HepG2 (cell line): ENCODE results near the gene NOX3. TPM values are rescaled to one million over a fixed set of nuclear protein-coding genes. Genes with fewer than 3 reads are reported as not detected.

ENCODE experiments used
- ATAC-seq: fragments of 200-7000 bp; cut with Tn5 transposase; 3 replicates; pipeline ENCODE4 v1.9.1; 2020; ENCODE audit warnings: mild to moderate bottlenecking, moderate library complexity
- BruUV-seq: library from RNA; stranded (reverse); fragments of 400-500 nt; replicated peaks from 2 replicates; lab custom pipeline; 2021; lab: Mats Ljungman, UMichigan
- CTCF ChIA-PET: fragments of 300-600 bp; formaldehyde crosslinking; extraction: SDS; loops from one replicate; lab custom pipeline; 2021; ENCODE audit warnings: low total read pairs, inconsistent platforms, low intra/inter-chr PET ratio; lab: Yijun Ruan, JAX
- POLR2A ChIA-PET: fragments of 350-600 bp; sonication (Branson Sonifier 250); formaldehyde crosslinking; loops from one replicate; lab custom pipeline; 2020; ENCODE audit warnings: antibody characterized with exemption, inconsistent platforms; lab: Yijun Ruan, JAX
- DNase-seq: peaks from one replicate; pipeline ENCODE4 v3.0.0-alpha.2; 2015; ENCODE audit warnings: low spot score
- FAIRE-seq: peaks from 3 replicates; lab custom pipeline; 2011; peaks lifted over from hg19 to GRCh38; lab: Jason Lieb, UNC
- H2AFZ ChIP-seq: one replicate; pipeline ENCODE4 v1.6.1; 2011; ENCODE audit warnings: low read length, inconsistent platforms
- H3K27ac ChIP-seq: fragments of 300-600 bp; 3 replicates; pipeline ENCODE4 v1.8.0; 2011; ENCODE audit warnings: mixed run types, mild to moderate bottlenecking, mixed read lengths, low read length, inconsistent platforms; ENCODE audit not compliant: insufficient read depth; ENCODE audit errors: extremely low read length
- H3K27me3 ChIP-seq, 2 experiments: fragments of 200-600 bp in 1 of 2; 2 replicates in 1 of 2; 3 replicates in 1 of 2; pipeline versions ENCODE4 v1.6.0 to v1.8.0; 2011; ENCODE audit warnings: low read length in 2 of 2, mild to moderate bottlenecking in 2 of 2, moderate library complexity in 2 of 2, inconsistent platforms in 1 of 2; ENCODE audit not compliant: insufficient read depth in 2 of 2, control insufficient read depth in 1 of 2
- H3K36me3 ChIP-seq, 2 experiments: fragments of 200-600 bp in 1 of 2; replicated peaks in 1 of 2; 2 replicates in 1 of 2; 3 replicates in 1 of 2; pipeline versions ENCODE4 v1.5.1 to v1.8.0; 2011; ENCODE audit warnings: low read length in 2 of 2, inconsistent platforms in 1 of 2; ENCODE audit not compliant: insufficient read depth in 2 of 2, control insufficient read depth in 1 of 2
- H3K4me1 ChIP-seq: 2 replicates; pipeline ENCODE4 v1.5.1; 2012; ENCODE audit warnings: low read length, inconsistent platforms; ENCODE audit not compliant: insufficient read depth
- H3K4me2 ChIP-seq: 2 replicates; pipeline ENCODE4 v1.6.0; 2011; ENCODE audit warnings: low read depth, low read length, inconsistent platforms
- H3K4me3 ChIP-seq, 3 experiments: fragments of 200-600 bp in 1 of 3; sonication (generic), shearing (Covaris generic) in 1 of 3; replicated peaks in 1 of 3; 2 replicates each; pipeline ENCODE4 v1.5.1; 2011 to 2016; ENCODE audit warnings: low read length in 3 of 3, inconsistent platforms in 2 of 3, low read depth in 2 of 3, mild to moderate bottlenecking in 2 of 3, control low read depth in 1 of 3, mixed read lengths in 1 of 3; ENCODE audit not compliant: insufficient read depth in 1 of 3
- H3K79me2 ChIP-seq: one replicate; pipeline ENCODE4 v1.6.1; 2011; ENCODE audit warnings: low read length, inconsistent platforms; ENCODE audit not compliant: insufficient read depth
- H3K9ac ChIP-seq: 2 replicates; pipeline ENCODE4 v1.6.0; 2011; ENCODE audit warnings: mild to moderate bottlenecking, low read depth, low read length, inconsistent platforms; ENCODE audit not compliant: insufficient read depth
- H3K9me3 ChIP-seq: 2 replicates; pipeline ENCODE4 v1.5.1; 2012; ENCODE audit warnings: mild to moderate bottlenecking, low read length
- H4K20me1 ChIP-seq: 2 replicates; pipeline ENCODE4 v1.6.0; 2011; ENCODE audit warnings: inconsistent platforms, mild to moderate bottlenecking, low read length, moderate library complexity; ENCODE audit not compliant: insufficient read depth
- ARNT ChIP-seq: fragments of 450-650 bp; IDR thresholded peaks from 2 replicates; pipeline ENCODE4 v1.6.1; 2017
- ATF3 ChIP-seq: sonication (generic); formaldehyde crosslinking; IDR thresholded peaks from 2 replicates; pipeline ENCODE4 v1.4.0; 2020; ENCODE audit warnings: missing genetic modification reagents
- CEBPG ChIP-seq: IDR thresholded peaks from 2 replicates; pipeline ENCODE4 v1.6.1; 2016
- EEA1 ChIP-seq: sonication (generic); formaldehyde crosslinking; IDR thresholded peaks from 2 replicates; pipeline ENCODE4 v1.5.1; 2020; ENCODE audit warnings: mild to moderate bottlenecking, missing genetic modification reagents, borderline replicate concordance
- HNRNPK ChIP-seq: fragments of 200-400 bp; formaldehyde crosslinking; IDR thresholded peaks from 2 replicates; pipeline ENCODE4 v1.6.1; 2018; ENCODE audit warnings: low read length, low read depth, moderate library complexity, mild to moderate bottlenecking; ENCODE audit not compliant: poor library complexity, severe bottlenecking
- LCORL ChIP-seq, 2 experiments: fragments of 450-650 bp in 1 of 2; sonication (generic) in 1 of 2; formaldehyde crosslinking in 1 of 2; IDR thresholded peaks; 2 replicates each; pipeline versions ENCODE4 v1.5.0 to v1.6.1; 2017 to 2020; ENCODE audit warnings: antibody characterized with exemption in 1 of 2, missing genetic modification reagents in 1 of 2
- ZBTB8A ChIP-seq: sonication (generic); formaldehyde crosslinking; IDR thresholded peaks from 2 replicates; pipeline ENCODE4 v1.4.0; 2020; ENCODE audit warnings: mild to moderate bottlenecking, low read depth, missing genetic modification reagents, borderline replicate concordance
- ZNF256 ChIP-seq: sonication (generic); formaldehyde crosslinking; conservative IDR thresholded peaks from 2 replicates; pipeline ENCODE4 v1.4.0; 2020; ENCODE audit warnings: missing genetic modification reagents
- ZNF512 ChIP-seq: sonication (generic); formaldehyde crosslinking; IDR thresholded peaks from 2 replicates; pipeline ENCODE4 v1.4.0; 2020; ENCODE audit warnings: mild to moderate bottlenecking, missing genetic modification reagents
- ZNF512B ChIP-seq: sonication (generic); formaldehyde crosslinking; IDR thresholded peaks from 2 replicates; pipeline ENCODE4 v1.5.1; 2020; ENCODE audit warnings: missing genetic modification reagents, mild to moderate bottlenecking, borderline replicate concordance
- ZSCAN5A ChIP-seq: sonication (generic); formaldehyde crosslinking; IDR thresholded peaks from 2 replicates; pipeline ENCODE4 v1.8.0; 2022; ENCODE audit warnings: mild to moderate bottlenecking, missing genetic modification reagents, borderline replicate concordance
- WGBS: methylation state at CpG from one replicate; pipeline ENCODE4 v1.1.6; 2017; ENCODE audit warnings: low lambda C conversion rate; 5-methylcytosine and 5-hydroxymethylcytosine counted together
- in situ Hi-C: cut with HindIII; loops from 2 replicates; pipeline ENCODE4 v1.10.0; 2017; ENCODE audit warnings: low pct_unique_long_range_greater_than_20kb; ENCODE audit not compliant: extremely low pct_ligation_motif_present
- intact Hi-C: fragments of 100-400 bp; cut with micrococcal nuclease; formaldehyde crosslinking; loops from one replicate; pipeline ENCODE4 v1.10.0; 2022; ENCODE audit not compliant: unreplicated experiment
- polyA plus RNA-seq, 8 experiments: library from polyadenylated mRNA; depleted of rRNA in 3 of 8; stranded (reverse) in 7 of 8; unstranded in 1 of 8; fragments of >200 nt; fragmentation: Illumina TruSeq in 4 of 8; extraction: Trizol in 4 of 8; gene quantifications; 2 replicates each; pipeline versions ENCODE4 v1.2.1 to v1.2.3, GENCODE V29; 2011 to 2016; ENCODE audit warnings: low read depth in 4 of 8, missing spikeins in 1 of 8, mixed read lengths in 1 of 8; ENCODE audit not compliant: insufficient read depth in 1 of 8
- total RNA-seq, 5 experiments: library from RNA; depleted of rRNA; stranded (reverse); fragments of >200 nt; fragmentation: Illumina TruSeq; extraction: Trizol; gene quantifications; 2 replicates each; pipeline ENCODE4 v1.2.3, GENCODE V29; 2016; ENCODE audit warnings: low read depth in 1 of 5

The NOX3 gene
- total and polyA plus RNA-seq, 2 of the 13 experiments (the other 11 are each of a cell fraction or from before 2014, with no cell fraction given): 0.09 to 0.18 TPM

GRCh38 chr6:155419161-155419560 is 36.5 kb downstream of the NOX3 start (continued):
- TF ChIP-seq LCORL (IDR thresholded peaks at IDR 0.05) (no peak), LCORL (CRISPR knock-in tag; IDR thresholded peaks at IDR 0.05) (no peak), ZBTB8A (CRISPR knock-in tag) (no peak), ZSCAN5A (CRISPR knock-in tag) (no peak), ATF3 (CRISPR knock-in tag) (no peak), EEA1 (CRISPR knock-in tag) (no peak), ZNF256 (CRISPR knock-in tag) (no peak), ARNT (no peak)
- TF ChIP-seq, all 625 proteins: peak for 0

DNA sequence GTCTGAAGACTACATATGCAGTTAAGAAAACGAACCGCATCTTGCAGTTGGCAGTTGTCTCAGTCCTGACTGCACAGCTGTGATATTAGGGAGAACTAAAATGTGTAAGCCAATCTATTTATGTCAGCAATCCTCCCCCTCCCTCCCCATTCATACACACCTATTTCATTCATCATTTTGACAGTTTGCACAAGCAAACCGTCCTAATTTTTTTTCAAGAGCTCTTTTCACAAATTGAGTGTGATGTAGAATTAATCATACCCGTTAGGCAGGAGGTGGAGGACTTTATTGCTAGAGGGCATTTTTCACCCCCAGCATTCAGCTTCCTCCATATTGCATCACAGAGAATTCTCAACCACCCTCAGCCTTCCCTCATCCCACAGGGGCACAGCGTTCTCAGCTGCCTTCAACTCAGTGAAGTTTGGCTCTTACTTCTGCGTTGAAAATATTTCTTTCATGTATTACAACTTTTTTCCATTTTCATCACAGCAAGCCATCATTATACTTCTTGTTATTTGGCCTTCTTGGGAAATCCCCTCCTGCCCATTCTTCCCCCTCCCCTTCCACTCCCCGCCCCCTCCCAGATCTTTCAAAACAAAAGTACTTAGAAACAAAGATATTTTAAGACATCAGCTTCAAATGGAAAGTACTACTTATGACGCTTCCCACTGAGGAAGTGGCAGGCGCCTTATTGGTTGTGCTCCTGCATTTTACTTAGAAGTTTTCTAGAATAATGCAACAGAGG is 37.5 kb downstream of the NOX3 start:
- WGBS: 97% methylated on average over 9 of the region's 9 CpGs
- Histone ChIP-seq H4K20me1 (no peaks in the 10 kb centered on the region), H2AFZ (no peak overlapping the region), H3K4me3 (no peak overlapping the region), H3K79me2 (no peaks in the 10 kb centered on the region), H3K27ac (no peak overlapping the region), H3K36me3 (no peaks in the 10 kb centered on the region), H3K9me3 (no peaks in the 10 kb centered on the region), H3K4me2 (no peak overlapping the region), H3K27me3 (no peaks in the 10 kb centered on the region), H3K9ac (no peak overlapping the region), H3K4me1 (peaks cover 55% of the 10 kb centered on the region)
- CTCF ChIA-PET: no interaction called here
- BruUV-seq: no TSS peak
- ATAC-seq (no peak), FAIRE-seq (no peak)
- POLR2A ChIA-PET: no interaction called here
- peak; percentile 7; the same call in 1 of the 2 replicates for TF ChIP-seq CEBPG (CRISPR knock-in tag)
- peak; percentile 42 for TF ChIP-seq HNRNPK
- no peak for TF ChIP-seq ZNF512B (CRISPR knock-in tag)
- no peak for TF ChIP-seq ZNF512 (CRISPR knock-in tag)
- TF ChIP-seq, all 625 proteins: peak for 2
- in situ Hi-C loops (no loop called here), intact Hi-C loops (no loop called here)
- DNase-seq: no peak
